GM12874 (cell line): ENCODE measurements around the gene ZNF552.

Experiments used
- CTCF ChIP-seq: IDR thresholded peaks from 2 replicates; pipeline ENCODE4 v1.5.1; 2011; ENCODE audit warnings: low read depth, mild to moderate bottlenecking, control low read depth, low read length, moderate library complexity; ENCODE audit not compliant: insufficient read depth

ZNF552 gene

DNA sequence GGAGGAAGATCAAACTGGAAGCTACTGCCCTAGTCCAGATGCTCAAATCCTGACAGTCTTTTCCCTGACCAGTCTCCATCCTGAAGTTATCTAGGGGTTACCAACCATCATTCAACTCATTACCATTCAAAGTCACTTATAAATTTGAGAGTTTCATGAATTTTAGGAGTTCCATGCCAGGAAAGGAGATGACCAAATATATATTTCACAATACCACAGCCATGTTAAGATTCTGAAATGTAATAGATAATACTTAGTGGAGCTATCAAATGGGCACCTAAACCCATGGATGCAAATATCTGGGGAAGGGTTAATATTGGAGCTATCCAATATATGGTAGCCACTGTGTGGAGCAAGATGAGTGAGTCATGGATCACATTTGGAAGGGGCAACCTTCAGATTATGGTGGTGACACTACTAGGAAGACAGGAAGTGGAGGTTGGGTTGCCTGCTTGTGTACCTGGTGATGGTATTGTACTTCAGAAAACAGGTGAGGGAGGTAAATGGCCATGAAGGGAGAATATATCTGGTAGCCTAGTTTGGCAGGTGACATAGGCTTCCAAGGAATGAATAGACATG is 26.5 kb downstream of the ZNF552 start:
- TF ChIP-seq CTCF = no peak

- TF ChIP-seq CTCF = no peak
These were observed 27.8 kb downstream of the ZNF552 start for GRCh38 chr19:57786906-57787305.

DNA sequence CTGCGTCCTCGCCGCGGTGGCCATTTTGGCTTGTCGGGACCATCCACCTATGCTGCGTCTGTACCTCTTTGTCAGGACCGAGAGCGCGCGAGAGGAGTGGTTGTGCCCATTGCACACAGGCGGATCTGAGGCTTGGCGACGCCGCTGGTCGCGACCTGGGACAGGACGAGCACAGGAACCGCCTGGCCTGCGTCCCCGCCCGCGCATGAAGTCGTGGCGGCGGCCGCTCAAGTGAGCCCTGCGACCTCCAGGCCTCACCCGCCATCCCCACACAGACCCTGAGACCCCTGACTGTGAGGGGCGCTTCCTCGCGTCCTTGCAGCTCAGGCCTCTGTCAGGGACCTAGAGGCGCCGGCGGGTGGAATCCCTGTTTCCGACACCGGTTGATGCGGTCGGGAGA is 28.4 kb downstream of the ZNF552 start:
- no peak for TF ChIP-seq CTCF

DNA sequence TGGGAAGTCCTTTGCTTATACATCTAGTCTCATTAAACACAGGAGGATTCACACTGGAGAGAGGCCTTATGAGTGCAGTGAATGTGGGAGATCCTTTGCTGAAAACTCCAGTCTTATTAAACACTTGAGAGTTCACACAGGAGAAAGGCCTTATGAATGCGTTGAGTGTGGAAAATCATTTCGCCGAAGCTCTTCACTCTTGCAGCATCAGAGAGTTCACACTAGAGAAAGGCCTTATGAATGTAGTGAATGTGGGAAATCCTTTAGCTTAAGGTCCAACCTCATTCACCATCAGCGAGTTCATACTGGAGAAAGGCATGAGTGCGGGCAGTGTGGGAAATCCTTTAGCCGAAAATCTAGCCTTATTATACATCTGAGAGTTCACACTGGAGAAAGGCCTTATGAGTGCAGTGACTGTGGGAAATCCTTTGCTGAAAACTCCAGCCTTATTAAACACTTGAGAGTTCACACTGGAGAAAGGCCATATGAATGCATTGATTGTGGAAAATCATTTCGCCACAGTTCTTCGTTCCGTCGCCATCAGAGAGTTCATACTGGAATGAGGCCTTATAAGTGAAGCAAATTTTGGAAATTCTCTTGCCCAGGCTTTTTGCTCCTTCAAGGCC is 35.4 kb downstream of the ZNF552 start:
- no peak for TF ChIP-seq CTCF

DNA sequence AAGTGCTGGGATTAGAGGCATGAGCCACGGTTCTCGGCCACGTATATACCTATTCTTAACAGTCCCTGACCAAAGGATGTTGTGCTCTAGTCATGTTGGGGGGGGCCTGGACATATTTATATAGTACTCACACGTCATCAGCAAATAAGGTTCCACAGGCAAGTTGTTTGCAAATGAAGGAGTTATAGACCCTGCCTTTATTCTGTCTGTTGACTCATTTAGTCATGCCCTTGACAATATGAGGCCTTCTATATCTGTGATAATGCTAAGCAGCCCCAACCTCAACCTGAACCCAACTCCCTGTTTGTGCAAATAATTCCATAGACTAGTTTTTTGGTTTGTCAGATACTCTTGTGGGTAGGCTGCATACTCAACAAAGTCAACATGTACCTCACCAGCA is 36.4 kb downstream of the ZNF552 start:
- no peak for TF ChIP-seq CTCF

- TF ChIP-seq CTCF = no peak
These were observed 37.9 kb downstream of the ZNF552 start for GRCh38 chr19:57776764-57777296.

DNA sequence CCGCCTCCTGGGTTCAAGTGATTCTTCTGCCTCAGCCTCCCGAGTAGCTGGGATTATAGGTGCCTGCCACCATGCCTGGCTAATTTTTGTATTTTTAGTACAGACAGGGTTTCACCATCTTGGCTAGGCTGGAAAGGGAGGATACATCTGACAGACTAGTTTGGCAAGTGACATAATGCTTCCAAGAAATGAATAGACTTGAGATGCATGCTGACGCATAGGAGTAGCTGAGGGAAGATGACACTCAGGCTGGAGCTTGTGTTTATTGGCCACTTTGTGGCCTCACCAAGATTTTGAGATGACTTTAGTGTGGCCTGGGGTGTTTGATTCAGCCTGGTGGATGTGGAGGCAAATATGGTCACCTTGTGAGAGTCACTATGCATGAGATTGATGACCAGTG is 41.2 kb downstream of the ZNF552 start:
- no peak for TF ChIP-seq CTCF
